Endodermal cell (in vitro differentiated cells): ENCODE results near the gene BACH1. TPM values are rescaled to one million over a fixed set of nuclear protein-coding genes. Genes with fewer than 3 reads are reported as not detected.

Experiments
- DNase-seq: peaks from one replicate; pipeline ENCODE4 v3.0.0-alpha.2; 2017
- H3K27ac ChIP-seq: 2 replicates; pipeline ENCODE4 v1.5.1; 2013; ENCODE audit warnings: mild to moderate bottlenecking, low read depth, low read length, moderate library complexity
- H3K27me3 ChIP-seq: 2 replicates; pipeline ENCODE4 v1.6.1; 2013; ENCODE audit warnings: mild to moderate bottlenecking, low read length, moderate library complexity; ENCODE audit not compliant: insufficient read depth, control insufficient read depth, poor library complexity, severe bottlenecking
- H3K36me3 ChIP-seq: 2 replicates; pipeline ENCODE4 v1.7.0; 2013; ENCODE audit warnings: mild to moderate bottlenecking, low read length, moderate library complexity; ENCODE audit not compliant: control insufficient read depth, insufficient read depth
- H3K4me1 ChIP-seq: one replicate; pipeline ENCODE4 v1.7.0; 2013; ENCODE audit warnings: low read length; ENCODE audit not compliant: control insufficient read depth, insufficient read depth
- H3K4me3 ChIP-seq: 2 replicates; pipeline ENCODE4 v1.5.1; 2013; ENCODE audit warnings: mild to moderate bottlenecking, low read length, moderate library complexity
- H3K9ac ChIP-seq: 2 replicates; pipeline ENCODE4 v1.6.1; 2013; ENCODE audit warnings: mild to moderate bottlenecking, low read length, moderate library complexity; ENCODE audit not compliant: poor library complexity, severe bottlenecking; ENCODE audit errors: extremely low read depth
- H3K9me3 ChIP-seq: 2 replicates; pipeline ENCODE4 v1.6.1; 2013; ENCODE audit warnings: mild to moderate bottlenecking, low read length, moderate library complexity; ENCODE audit not compliant: control insufficient read depth
- H3K27ac Mint-ChIP-seq: 2 replicates; pipeline ENCODE4 v1.8.0; 2020; ENCODE audit warnings: mixed read lengths
- H3K27me3 Mint-ChIP-seq: 2 replicates; pipeline ENCODE4 v1.8.0; 2021; ENCODE audit warnings: mild to moderate bottlenecking, mixed read lengths; ENCODE audit not compliant: insufficient read depth
- H3K36me3 Mint-ChIP-seq: 2 replicates; pipeline ENCODE4 v1.8.0; 2020; ENCODE audit warnings: low read depth, mixed read lengths
- H3K4me1 Mint-ChIP-seq: 2 replicates; pipeline ENCODE4 v1.8.0; 2020; ENCODE audit warnings: mixed read lengths
- H3K4me3 Mint-ChIP-seq: 2 replicates; pipeline ENCODE4 v1.8.0; 2020; ENCODE audit warnings: mild to moderate bottlenecking, moderate library complexity, mixed read lengths
- H3K9me3 Mint-ChIP-seq: 2 replicates; pipeline ENCODE4 v1.8.0; 2020; ENCODE audit warnings: mild to moderate bottlenecking, mixed read lengths
- CTCF ChIP-seq: fragments of 200-600 bp; sonication (generic); conservative IDR thresholded peaks from 2 replicates; pipeline ENCODE4 v1.5.0; 2021; ENCODE audit warnings: antibody characterized with exemption, mild to moderate bottlenecking
- WGBS, 2 experiments: methylation state at CpG; one replicate each; pipeline versions ENCODE4 v1.1.5 to v1.1.7; 2013; ENCODE audit warnings: missing lambda C conversion rate in 2 of 2, mixed read lengths in 1 of 2; ENCODE audit not compliant: insufficient coverage in 1 of 2, insufficient read length in 1 of 2; 5-methylcytosine and 5-hydroxymethylcytosine counted together
- total RNA-seq, 2 donors: library from RNA; stranded (reverse); fragmentation: NEBNext Ultra II Directional in 1 of 2; extraction: Animal tissue kit (Norgen Biotek cat#: 25700) in 1 of 2; gene quantifications; 2 replicates in 1 of 2; 3 replicates in 1 of 2; pipeline ENCODE4 v1.2.1, GENCODE V29; 2021

BACH1 gene
- total RNA-seq, 2 donors from 2014 or later = 61.3 to 64.9 TPM

- no peak overlapping the region for H3K4me3 Mint-ChIP-seq
- no peak for DNase-seq
- Histone ChIP-seq H3K36me3 (no peaks in the 10 kb centered on the region), H3K4me3 (no peak overlapping the region), H3K9ac (no peak overlapping the region), H3K9me3 (no peaks in the 10 kb centered on the region), H3K27me3 (no peaks in the 10 kb centered on the region), H3K4me1 (no peaks in the 10 kb centered on the region), H3K27ac (no peak overlapping the region)
- WGBS, 2 experiments = 92 to 97% methylated on average over 4 to 5 of the region's 5 CpGs
- H3K27ac Mint-ChIP-seq = no peak overlapping the region
- peaks cover 11% of the 10 kb centered on the region for H3K9me3 Mint-ChIP-seq
- no peak for TF ChIP-seq CTCF
- H3K36me3 Mint-ChIP-seq = peaks cover 13% of the 10 kb centered on the region
- no peaks in the 10 kb centered on the region for H3K27me3 Mint-ChIP-seq
- no peaks in the 10 kb centered on the region for H3K4me1 Mint-ChIP-seq
Observed at GRCh38 chr21:29387598-29387997, 88.9 kb downstream of the BACH1 start.

GRCh38 chr21:29389136-29389535 lies 90.4 kb downstream of the BACH1 start:
- no peak overlapping the region for H3K9ac ChIP-seq
- no peak overlapping the region for H3K27ac ChIP-seq
- WGBS, 2 experiments = 93% methylated on average over 3 of the region's 3 CpGs; no CpG with 5 or more reads in 1 of the 2 experiments
- H3K9me3 ChIP-seq = no peaks in the 10 kb centered on the region
- H3K36me3 ChIP-seq = no peaks in the 10 kb centered on the region
- no peaks in the 10 kb centered on the region for H3K27me3 Mint-ChIP-seq
- DNase-seq = no peak
- H3K4me1 ChIP-seq = no peaks in the 10 kb centered on the region
- no peak overlapping the region for H3K4me3 ChIP-seq
- H3K27ac Mint-ChIP-seq = no peak overlapping the region
- H3K4me3 Mint-ChIP-seq = no peak overlapping the region
- H3K4me1 Mint-ChIP-seq = no peaks in the 10 kb centered on the region
- H3K27me3 ChIP-seq = no peaks in the 10 kb centered on the region
- TF ChIP-seq CTCF = no peak
- H3K9me3 Mint-ChIP-seq = peaks cover 22% of the 10 kb centered on the region
- H3K36me3 Mint-ChIP-seq = peaks cover 17% of the 10 kb centered on the region

- Mint-ChIP-seq H3K4me3 (no peak overlapping the region), H3K27me3 (no peaks in the 10 kb centered on the region), H3K4me1 (no peaks in the 10 kb centered on the region), H3K9me3 (peaks cover 22% of the 10 kb centered on the region), H3K27ac (no peak overlapping the region), H3K36me3 (peaks cover 17% of the 10 kb centered on the region)
- H3K36me3 ChIP-seq = no peaks in the 10 kb centered on the region
- H3K4me1 ChIP-seq = no peaks in the 10 kb centered on the region
- no peak overlapping the region for H3K27ac ChIP-seq
- DNase-seq = no peak
- WGBS, 2 experiments = 60 to 89% methylated on average over 1 of the region's 2 CpGs
- no peak for TF ChIP-seq CTCF
- no peak overlapping the region for H3K4me3 ChIP-seq
- no peaks in the 10 kb centered on the region for H3K27me3 ChIP-seq
- no peak overlapping the region for H3K9ac ChIP-seq
- no peaks in the 10 kb centered on the region for H3K9me3 ChIP-seq
Observed at GRCh38 chr21:29390778-29391177, 92.1 kb downstream of the BACH1 start.
